PC-3 (cell line): Measurements from ENCODE around the gene KDM6A.

Source experiments
- CTCF ChIP-seq: fragments of 300-600 bp; sonication (generic); conservative IDR thresholded peaks from 2 replicates; pipeline ENCODE4 v1.5.1; 2017; ENCODE audit warnings: antibody characterized with exemption, low read depth, mild to moderate bottlenecking, low read length
- EZH2 ChIP-seq: fragments of 300-600 bp; sonication (generic); IDR thresholded peaks from one replicate; pipeline ENCODE4 v1.6.1; 2017; ENCODE audit warnings: antibody characterized with exemption, mild to moderate bottlenecking, low read length; ENCODE audit not compliant: unreplicated experiment
- EZH2phosphoT487 ChIP-seq: fragments of 300-600 bp; sonication (generic); IDR thresholded peaks from 2 replicates; pipeline ENCODE4 v1.6.1; 2018; ENCODE audit warnings: mild to moderate bottlenecking, antibody characterized with exemption, low read length, borderline replicate concordance

- no peak; the same call in 1 of the 2 replicates for TF ChIP-seq CTCF
- TF ChIP-seq EZH2: no peak
- TF ChIP-seq EZH2phosphoT487: no peak
These were observed 133.2 kb downstream of the KDM6A start for GRCh38 chrX:45006002-45006800.
